OCI-LY1 (cell line): Measurements from ENCODE around the gene CTNNA3.

Experiments used
- CTCF ChIP-seq: fragments of 200-600 bp; sonication (generic), shearing (Covaris generic); IDR thresholded peaks from 2 replicates; pipeline ENCODE4 v1.5.1; 2017; ENCODE audit warnings: mild to moderate bottlenecking, antibody characterized with exemption, low read length, moderate library complexity, mixed read lengths
- EZH2 ChIP-seq: fragments of 200-600 bp; sonication (generic), shearing (Covaris generic); IDR thresholded peaks from 2 replicates; pipeline ENCODE4 v1.8.0; 2017; ENCODE audit warnings: borderline replicate concordance, mixed run types, mild to moderate bottlenecking, antibody characterized with exemption, low read length, moderate library complexity, mixed read lengths

- no peak for TF ChIP-seq CTCF
- TF ChIP-seq EZH2 = no peak
Measured at GRCh38 chr10:66782144-66782543, 913.9 kb downstream of the CTNNA3 start.
